ENCODE measurements around the gene RACGAP1.

RACGAP1 gene

DNA sequence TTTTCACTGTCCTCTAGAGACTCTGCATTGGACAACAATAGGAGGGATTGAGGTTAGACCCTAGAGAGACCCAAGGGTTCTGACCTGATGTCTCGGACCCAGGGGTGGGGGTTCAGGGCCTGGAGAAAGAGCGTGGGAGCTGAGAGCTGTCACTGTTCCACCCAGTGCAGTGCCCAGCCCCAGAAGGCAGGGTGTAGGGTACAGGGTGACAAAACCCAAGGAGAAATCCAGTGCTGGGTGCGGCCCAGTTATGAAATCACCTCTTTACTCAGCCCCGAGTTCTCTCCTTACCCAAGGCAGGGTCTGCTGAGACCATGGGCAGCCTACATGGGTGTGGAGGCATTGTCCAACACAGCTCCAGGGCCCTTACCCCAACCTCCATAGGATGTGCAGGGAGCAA lies 72.1 kb downstream of the RACGAP1 start:
- DNase-seq, result no peak

DNA sequence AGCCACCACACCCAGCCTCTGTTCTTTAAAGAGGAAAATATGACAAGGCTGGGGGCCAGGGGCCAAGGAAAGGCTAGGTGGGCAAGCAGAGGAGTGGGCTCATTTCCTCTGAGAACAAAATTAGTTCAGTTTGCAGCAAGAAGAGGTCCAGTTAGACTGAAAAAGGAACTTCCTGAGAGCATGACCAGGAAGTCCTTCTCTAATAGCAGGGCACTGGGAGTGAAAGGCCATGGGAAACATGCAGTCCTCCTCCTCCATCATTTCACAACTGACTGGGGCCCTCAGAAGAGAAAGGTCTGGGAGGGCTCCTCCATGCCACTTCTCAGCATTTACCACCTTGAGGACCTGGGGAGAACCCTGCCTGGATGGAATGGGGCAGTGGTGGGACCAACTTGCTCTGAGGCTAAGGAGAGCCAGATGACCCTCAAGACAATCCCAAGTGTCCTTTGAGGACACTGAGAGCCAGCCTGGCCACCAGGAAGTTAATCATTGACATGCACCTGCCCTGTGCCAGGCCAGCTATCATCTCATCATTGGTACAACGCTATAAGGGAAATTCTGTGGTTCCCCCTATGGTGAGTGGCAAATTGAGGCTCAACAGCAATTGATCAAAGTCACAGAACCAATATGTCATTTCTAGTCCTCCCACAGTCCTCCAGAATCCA lies 72.8 kb downstream of the RACGAP1 start:
- DNase-seq, result no peak

DNA sequence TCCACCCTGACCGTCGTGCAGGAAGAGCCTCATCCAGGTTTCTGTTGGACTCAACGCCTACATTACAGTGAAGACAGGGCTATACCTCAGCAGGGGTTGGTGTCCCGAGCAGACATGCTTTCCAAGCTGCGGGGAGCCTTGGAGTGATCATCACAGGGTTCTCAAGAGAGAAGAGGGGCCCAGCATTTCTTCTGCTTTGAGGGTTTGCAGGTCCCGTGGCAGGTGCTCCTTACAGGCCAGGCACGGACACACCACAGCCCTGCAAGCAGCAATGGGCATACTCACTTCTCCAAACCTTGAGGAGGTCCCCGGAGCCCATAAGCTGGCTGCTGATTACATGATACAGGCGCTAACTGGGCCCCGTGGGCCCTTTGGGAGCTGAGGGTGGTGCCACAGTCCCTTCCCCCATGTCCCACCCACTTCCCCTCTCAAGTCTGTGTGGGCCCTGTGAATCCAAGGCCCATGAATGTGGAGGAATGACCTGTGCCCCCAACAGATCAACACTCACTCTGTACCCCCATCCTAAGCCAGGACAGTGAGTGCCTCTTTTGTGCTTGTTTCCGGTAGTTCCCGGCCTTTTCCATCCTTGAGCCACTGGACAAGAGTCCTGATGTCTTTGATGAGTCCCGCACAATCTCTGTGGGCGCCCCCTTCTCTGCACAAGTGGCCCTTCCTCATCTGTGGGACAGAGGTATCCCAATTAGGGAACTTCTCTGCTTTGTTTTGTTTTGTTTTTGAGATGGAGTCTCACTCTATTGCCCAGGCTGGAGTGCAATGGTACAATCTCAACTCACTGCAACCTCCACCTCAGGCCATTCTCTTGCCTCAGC lies 73.7 kb downstream of the RACGAP1 start:
- no peak for DNase-seq

DNA sequence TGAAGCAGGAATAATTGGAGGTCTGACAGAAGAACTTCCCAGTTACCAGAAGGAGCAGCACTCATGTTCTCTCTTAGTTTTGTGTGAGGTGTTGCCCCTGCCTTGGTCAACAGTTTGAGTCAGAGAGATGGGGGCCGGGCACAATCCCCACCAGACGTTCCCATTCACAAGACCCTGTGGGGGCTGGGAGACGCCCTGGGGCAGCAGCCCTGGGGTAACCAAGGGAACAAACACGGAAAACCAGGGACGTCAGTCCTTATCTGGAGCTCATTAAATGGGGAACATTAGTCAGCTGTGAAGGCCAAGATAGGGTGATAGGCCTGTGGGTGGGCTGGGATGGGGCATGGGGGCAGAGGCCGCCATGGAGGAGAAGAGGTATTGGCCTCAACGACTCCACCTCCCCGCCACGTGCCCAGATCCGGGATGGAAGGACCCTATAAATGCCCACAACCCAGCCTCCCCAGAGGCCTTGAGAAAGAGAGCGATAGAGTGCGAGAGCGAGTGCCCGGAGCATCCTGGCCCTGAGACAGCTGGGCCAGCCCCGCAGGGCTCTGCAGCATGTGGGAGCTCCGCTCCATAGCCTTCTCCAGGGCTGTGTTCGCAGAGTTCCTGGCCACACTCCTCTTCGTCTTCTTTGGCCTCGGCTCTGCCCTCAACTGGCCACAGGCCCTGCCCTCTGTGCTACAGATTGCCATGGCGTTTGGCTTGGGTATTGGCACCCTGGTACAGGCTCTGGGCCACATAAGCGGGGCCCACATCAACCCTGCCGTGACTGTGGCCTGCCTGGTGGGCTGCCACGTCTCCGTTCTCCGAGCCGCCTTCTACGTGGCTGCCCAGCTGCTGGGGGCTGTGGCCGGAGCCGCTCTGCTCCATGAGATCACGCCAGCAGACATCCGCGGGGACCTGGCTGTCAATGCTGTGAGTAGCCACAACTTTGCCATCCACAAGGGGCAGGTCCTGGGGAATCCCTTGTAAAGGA lies 74.7 kb downstream of the RACGAP1 start, which contains the start of gene AQP2:
Gene AQP2 (plus strand): TSS at position 465 of the 979 bp plus-strand sequence. CDS start 94 bp downstream, at position 559.
- no peak for DNase-seq

DNA sequence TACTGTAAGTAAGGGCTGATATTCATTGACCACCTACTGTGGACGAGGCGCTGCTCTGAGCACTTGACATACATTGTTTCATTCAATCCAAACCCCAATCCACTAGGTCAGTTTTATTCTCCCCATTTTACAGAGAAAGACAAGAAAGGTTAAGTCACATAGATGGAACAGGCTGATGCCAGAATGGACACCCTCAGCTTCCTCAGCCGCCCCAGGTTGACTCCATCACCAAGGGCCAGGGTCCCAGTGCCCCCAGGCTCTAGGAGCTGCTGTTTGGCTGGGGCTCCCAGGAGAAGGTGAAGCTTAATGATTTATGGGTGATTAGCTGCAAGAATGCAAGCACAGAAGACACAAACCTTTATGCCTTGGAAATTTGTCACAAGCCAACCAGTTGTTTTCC lies 75.4 kb downstream of the RACGAP1 start:
- no peak for DNase-seq

DNA sequence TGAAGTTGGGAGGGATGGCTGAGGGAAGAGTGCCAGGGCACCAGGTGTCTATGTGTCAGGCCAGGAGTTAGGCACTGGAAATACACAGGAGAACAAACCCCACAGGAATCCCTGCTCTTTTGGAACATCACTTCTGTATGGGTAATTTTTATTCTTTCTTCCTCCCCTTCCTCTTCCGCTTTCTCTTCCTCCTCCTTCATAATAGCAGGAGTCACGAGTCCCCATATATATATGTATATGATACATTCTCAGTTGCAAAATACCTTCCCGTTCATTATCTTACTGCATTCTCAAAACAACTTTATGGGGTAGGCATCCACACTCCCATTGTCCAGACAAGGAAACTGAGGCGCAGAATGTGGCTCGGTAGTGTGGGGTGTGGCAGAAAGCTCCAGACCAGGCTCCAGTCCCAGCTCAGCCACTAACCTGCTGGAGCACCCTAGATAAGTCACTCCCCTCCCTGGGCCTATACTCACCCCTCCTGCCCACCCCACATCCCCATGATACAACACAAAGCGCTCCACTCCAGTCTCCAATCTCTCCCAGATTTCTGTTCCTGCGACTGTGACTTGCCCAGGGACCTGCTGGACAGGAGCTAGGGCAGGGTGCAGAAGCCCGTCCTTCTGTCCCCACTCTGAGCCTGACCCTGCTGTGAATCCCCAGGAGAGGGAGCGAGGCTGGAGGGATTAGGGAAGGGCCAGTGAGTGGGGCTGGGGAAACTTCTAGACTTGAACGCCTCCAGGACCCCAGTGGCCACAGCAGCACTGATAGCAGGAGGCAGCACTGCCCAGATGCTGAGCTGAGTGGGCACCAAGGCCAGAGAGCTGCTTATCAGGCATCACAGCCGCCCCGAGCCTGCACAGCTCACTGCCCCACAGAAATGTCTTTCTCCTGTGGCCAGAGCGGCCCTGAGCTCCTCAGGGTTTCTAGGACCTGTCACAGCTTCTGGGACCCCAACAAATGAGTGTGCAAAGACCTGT lies 76.1 kb downstream of the RACGAP1 start:
- no peak for DNase-seq

DNA sequence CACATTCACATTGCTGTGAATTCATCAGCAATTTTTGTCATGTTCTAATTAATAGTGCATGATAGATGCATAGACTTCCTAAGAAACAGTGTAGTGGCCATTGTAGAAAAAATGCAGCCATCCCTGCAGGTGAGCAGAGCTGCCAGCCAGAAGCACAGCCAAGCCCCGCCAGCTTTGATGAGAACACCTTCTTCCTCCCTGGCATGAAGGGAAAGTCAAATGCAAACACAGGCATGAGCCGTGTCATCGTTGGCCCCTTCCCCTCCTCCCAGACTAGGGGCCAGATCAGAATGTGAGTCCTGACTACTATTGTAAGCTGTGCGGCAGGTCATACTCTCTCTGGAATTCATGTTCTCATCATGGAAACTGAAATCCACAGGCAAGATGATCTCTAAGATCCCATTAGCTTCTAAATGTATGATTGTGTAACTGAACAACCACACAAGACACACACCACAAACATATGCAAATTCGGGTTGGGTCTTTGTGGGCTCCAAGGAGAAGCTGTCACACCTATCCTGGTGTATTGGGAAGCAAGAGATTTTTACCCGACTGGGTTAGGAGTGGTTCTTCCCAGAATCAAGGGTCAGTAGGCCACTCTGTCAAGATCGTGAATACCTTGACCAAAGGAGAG lies 77.6 kb downstream of the RACGAP1 start:
- DNase-seq, result no peak

DNA sequence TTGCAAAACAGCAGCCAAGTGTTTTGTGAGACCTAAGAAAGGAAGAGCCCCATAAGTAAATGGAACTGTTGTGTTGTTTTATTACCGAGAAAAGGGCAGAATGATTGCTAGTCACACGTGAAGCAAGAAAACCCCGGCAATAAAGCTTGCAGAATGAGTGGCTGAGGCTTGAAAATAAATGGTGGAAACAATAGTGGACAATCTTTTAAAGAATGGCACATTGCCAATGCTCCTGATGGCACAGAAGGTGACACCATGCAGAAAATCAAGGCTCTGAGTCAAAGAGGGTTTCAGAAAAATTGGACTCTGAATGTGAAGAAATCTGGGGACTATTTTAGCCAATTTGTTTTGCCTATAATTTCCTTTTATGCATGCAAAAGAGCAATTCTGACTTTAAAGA lies 78.8 kb downstream of the RACGAP1 start:
- DNase-seq, result no peak

DNA sequence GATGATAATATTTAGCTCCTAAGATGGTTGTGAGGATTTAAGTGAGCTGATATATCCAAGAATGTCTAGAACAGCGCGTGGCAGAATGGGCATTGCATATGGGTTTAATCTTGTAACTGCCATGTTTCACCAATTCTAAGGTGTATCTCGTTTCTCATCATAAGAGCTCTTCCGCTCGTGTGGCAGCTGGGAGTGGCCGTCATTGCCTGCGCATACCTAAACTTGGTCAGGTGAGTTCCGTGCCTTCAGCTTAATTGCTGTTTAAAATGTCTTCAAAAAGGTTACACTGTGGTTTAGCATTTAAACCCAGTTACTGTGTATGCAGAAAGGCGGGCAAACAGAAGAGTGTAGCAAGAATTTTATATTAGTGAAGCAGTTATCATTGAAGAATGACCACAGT lies 79.2 kb downstream of the RACGAP1 start:
- no peak for DNase-seq

DNA sequence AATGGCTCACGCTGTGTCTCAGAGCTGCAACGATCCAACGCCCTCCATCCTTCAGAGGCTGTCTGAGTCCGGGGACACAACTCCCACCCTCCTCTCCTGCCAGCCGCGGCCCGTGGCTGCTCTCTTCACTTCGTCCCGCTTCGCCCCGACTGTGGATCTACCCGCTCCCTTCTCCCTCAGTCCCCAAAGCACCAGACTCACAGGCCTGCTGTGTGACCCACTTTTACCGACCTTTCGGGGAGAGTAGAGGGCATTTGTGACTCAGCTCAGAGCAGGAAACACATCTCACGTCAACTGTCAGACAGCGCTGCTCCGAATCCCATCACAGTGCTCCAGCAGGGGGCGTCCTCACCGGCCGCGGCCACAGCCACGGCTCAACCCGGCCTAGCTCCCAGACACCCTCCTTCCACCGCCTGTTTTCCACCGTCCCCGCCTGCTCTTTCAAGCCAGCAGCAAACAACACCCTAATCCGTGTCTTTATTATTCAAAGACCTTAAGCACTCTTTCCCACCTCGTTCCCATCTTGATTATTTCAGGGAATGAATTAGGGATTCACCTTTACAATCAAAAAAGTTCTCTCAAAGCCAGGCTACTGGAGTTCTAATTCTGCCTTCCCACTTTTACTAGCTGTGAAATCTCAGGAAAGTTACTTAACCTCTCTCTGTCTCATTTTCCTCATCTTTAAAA lies 79.8 kb downstream of the RACGAP1 start:
- DNase-seq, result peak; percentile 94

DNA sequence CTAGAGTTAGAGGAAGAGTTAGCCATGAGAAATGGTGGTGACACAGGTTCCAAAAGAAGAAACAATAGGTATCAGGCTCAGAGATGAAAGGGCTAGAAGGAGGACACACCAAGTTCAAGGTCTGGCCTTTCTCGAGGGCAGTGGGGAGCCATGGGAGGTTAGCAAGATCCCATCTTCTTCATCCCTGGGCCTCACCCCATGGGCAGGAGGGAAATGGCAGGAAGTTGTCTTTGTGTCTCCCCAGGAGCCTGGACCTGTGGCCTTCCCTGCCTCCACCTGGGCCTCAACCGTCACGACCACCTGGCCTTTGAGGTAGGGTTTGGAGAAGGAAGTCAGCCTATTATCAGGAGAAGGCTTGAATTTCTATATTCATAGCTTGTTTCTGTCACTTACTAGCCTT lies 80.6 kb downstream of the RACGAP1 start:
- no peak for DNase-seq

DNA sequence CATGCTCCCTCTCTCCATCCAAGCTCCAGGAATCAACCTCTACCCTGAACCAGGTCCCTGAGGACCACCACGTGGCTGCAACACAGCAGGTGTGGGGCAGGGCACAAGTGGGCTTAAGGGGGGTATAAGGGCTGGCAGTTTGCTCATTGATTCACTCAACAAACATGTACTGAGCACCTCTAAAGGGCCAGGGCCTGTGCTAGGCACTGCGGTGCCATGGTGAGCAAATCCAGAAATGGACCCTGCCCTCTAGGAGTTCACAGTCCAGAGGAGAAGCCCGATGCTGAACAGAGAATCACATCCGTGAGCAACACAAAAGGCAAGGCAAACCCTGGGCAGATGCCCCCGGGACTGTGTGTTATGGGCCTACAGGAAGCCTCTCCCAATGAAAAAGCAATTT lies 81.2 kb downstream of the RACGAP1 start:
- DNase-seq, result no peak

DNA sequence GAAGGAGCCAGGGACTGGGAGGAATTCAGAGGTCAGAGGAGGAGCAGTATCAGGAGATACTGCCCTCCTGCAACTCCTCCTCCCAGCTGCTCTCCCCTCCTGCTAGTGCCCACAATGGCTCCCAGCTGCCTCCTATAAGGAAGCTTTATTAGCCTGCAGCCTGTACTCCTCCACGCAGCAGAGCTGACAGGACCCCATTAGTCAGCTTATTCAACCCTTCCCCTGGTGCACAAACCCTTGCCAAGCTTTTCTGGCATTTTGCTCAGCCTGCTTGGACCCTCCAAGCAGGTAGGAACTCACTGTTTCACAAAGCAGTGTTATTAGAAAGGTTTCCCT lies 81.7 kb downstream of the RACGAP1 start:
- no peak for DNase-seq

DNA sequence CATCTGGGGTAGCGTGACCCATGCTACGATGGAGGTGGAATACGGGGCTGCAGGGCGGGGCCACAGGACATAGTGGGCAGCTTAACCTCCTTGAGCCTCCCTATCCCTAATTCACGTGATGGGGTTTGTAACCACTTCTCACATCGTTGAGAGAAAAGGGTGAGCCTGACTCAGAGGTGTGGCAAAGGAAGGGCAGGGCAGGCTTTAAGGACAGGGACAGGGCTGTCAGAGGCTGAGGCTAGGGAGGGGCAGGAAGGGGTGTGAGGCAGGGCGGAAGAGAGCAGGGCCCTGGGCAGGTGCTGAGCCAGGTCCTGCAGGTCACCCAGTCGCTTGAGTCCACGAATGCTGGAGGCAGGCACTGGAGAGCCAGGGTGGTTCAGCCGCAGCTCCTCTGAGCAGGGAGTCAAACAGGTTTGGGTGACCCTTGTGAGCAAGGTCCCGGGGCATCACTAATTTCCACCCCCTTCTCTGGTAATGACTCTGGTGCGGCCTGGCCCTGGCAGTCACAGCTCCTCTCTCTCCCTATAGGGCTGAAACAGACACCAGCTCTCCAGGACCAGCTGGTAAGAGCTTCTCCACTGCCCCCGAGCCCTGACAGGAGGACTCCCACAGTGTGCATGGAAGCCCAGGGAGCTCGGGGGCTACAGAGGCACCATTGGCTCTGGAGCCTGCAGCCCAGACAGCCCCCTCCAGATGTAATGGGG lies 82.2 kb downstream of the RACGAP1 start:
- DNase-seq, result no peak

DNA sequence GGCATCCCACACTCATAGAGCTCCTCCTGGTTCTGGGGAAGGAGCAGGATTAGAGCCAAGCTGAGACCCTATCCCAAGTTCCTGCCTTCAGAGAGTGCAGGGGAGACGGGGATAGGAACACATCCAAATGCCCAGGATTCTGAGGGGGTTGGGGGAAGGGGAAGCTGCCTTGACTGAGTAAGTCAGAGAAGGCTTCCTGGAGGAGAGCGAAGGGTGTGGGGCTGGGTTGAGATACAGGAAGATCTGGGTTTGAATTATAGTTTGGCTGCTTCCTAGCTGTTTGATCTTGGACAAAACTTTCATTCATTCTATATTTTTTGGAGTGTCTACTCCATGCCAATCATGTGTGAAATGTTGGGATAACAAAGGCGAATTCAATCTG lies 82.8 kb downstream of the RACGAP1 start:
- no peak for DNase-seq

DNA sequence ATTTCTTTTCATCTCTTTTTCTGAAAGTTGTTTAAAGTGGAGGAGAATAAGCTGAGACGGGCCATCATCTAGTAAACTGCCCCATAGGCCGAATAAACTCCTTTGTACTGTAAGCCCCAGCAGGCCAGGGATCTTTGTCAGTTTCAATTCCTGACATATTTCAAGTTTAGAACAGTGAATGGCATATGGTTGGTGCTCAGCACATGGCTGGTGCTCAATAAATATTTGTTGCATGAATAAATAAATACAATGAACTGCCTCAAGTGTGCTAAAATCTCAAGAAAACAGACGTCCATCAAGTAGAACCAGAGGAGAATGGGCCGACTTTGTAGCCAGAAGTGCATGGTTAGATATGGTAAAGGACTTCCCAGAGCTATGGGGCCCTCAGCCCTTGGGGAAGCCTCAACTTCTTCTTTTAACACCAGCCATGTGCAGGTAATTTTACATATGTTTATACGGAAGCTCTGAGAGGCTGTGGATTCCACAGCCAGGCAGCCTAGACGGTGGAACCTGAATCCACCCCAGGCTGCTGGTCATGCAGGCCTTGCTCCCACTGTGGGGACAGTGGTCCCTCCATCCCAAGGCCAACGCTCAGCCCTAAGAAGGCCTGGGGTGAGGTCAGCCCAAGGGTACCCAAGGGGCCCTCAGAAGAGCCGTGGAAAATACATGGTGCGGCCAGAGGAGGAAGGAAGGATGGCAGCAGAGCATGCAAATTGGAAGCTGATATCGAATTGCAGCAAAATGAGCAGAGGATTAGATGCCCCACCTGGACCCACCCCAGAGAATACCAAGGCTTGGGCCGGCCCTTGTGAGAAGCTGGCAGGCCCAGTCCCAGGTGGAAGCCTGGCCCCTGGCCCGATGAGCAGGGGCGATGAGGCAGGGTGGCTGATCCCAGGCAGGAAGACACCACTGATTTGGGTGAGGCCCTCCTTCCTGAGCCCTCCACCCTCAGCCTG lies 83.5 kb downstream of the RACGAP1 start:
- DNase-seq, result no peak

DNA sequence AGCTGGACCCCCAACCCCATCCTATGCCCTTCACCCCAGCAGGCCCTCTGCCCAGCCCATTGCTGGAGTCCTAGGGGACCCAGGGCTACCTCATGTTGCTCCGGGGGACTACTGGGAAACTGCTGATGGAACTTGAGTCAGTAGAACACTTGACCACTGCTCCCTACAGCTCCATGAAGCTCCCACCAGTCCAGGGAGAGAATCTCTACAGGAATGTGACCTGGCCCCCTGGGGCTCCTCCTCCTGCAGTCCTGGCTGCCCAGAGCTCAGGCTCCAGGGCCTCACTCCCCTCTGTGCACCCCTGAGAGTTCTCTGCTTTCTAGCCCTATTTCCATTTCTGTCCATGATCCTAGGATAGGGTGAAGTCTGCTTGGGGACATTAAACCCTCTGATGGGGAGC lies 85.6 kb downstream of the RACGAP1 start:
- no peak for DNase-seq

DNA sequence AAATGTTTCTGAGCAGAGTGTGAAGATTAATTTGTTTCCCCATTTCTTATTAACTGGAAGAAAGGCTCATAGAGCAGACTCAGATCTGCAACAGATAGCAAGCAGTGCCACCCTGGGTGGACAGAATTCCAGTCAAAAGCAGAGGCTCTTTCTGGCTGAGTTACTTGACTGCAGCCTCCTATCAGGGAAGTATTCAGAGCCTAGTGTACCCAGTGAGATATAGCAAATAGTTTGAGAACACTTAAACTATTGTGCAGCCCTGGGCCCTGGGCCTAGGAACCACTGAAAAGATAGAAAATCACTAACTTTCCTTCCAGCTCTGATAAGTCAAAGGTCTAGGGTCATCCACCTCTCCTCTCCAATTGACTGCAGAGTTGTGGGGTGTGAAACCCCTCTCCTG lies 86.0 kb downstream of the RACGAP1 start:
- no peak for DNase-seq

All from activated CD4-positive, alpha-beta T cell treated with anti-CD3 and anti-CD28 coated beads for 48 hours (primary cell).